MG63 (cell line): ENCODE measurements around the gene GCLC. TPM values are rescaled to one million over a fixed set of nuclear protein-coding genes. Genes with fewer than 3 reads are reported as not detected.

Source experiments
- DNase-seq: peaks from one replicate; pipeline ENCODE4 v3.0.0-alpha.2; 2020
- H3K27me3 ChIP-seq: fragments of 250-450 bp; sonication (Bioruptor Pico); 2 replicates; pipeline ENCODE4 v1.5.1; 2020; ENCODE audit warnings: mild to moderate bottlenecking, moderate library complexity
- H3K36me3 ChIP-seq: fragments of 250-450 bp; sonication (Bioruptor Pico); 2 replicates; pipeline ENCODE4 v1.5.1; 2020; ENCODE audit warnings: mild to moderate bottlenecking, moderate library complexity
- H3K4me3 ChIP-seq: fragments of 250-450 bp; sonication (Bioruptor Pico); 2 replicates; pipeline ENCODE4 v1.5.1; 2020; ENCODE audit warnings: mild to moderate bottlenecking, moderate library complexity
- H3K9me3 ChIP-seq: fragments of 250-450 bp; sonication (Bioruptor Pico); 2 replicates; pipeline ENCODE4 v1.5.1; 2020; ENCODE audit warnings: mild to moderate bottlenecking, moderate library complexity
- total RNA-seq: library from RNA; depleted of rRNA; stranded (reverse); fragments of >200 nt; shearing (Covaris generic); gene quantifications from 2 replicates; pipeline ENCODE4 v1.2.3, GENCODE V29; 2014; ENCODE audit warnings: low replicate concordance

GCLC gene
- total RNA-seq, 1 experiment from 2014 or later: 7.0 TPM

GRCh38 chr6:53513056-53513455 is 31.8 kb downstream of the GCLC start:
- no peak for DNase-seq
- Histone ChIP-seq H3K4me3 (no peak overlapping the region), H3K9me3 (no peaks in the 10 kb centered on the region), H3K27me3 (no peaks in the 10 kb centered on the region), H3K36me3 (no peaks in the 10 kb centered on the region)

- DNase-seq: no peak
- H3K4me3 ChIP-seq: no peak overlapping the region
- H3K36me3 ChIP-seq: no peaks in the 10 kb centered on the region
- no peaks in the 10 kb centered on the region for H3K9me3 ChIP-seq
- no peaks in the 10 kb centered on the region for H3K27me3 ChIP-seq
These were observed 32.3 kb downstream of the GCLC start for GRCh38 chr6:53512626-53513025.

GRCh38 chr6:53510746-53511145 is 34.2 kb downstream of the GCLC start:
- H3K27me3 ChIP-seq: no peaks in the 10 kb centered on the region
- no peaks in the 10 kb centered on the region for H3K9me3 ChIP-seq
- DNase-seq: no peak
- H3K4me3 ChIP-seq: no peak overlapping the region
- H3K36me3 ChIP-seq: no peaks in the 10 kb centered on the region

- H3K27me3 ChIP-seq: no peaks in the 10 kb centered on the region
- no peak for DNase-seq
- no peaks in the 10 kb centered on the region for H3K9me3 ChIP-seq
- no peaks in the 10 kb centered on the region for H3K36me3 ChIP-seq
- H3K4me3 ChIP-seq: no peak overlapping the region
These were observed 38.0 kb downstream of the GCLC start for GRCh38 chr6:53506872-53507271.

DNA sequence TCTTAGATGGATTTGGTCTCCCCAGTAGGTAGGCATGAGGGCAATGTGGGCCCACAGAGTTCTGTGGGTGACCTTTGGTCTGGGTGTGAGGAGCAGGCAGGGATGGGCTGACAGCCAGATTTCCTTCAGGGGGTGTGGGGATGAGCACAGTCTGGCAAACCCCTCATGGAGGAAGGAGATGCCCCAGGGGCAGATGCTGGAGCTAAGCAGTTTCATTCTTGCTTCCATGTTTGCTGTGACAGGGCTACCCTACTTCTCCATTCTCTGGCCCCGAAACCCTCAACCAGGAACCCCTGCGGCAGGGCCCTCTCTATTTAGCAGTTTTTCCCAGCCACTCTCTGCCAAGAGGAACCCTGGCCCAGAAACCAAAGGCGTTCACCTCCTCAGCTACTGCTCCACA is 40.4 kb downstream of the GCLC start:
- no peak for DNase-seq
- Histone ChIP-seq H3K9me3 (no peaks in the 10 kb centered on the region), H3K27me3 (no peaks in the 10 kb centered on the region), H3K36me3 (no peaks in the 10 kb centered on the region), H3K4me3 (no peak overlapping the region)

DNA sequence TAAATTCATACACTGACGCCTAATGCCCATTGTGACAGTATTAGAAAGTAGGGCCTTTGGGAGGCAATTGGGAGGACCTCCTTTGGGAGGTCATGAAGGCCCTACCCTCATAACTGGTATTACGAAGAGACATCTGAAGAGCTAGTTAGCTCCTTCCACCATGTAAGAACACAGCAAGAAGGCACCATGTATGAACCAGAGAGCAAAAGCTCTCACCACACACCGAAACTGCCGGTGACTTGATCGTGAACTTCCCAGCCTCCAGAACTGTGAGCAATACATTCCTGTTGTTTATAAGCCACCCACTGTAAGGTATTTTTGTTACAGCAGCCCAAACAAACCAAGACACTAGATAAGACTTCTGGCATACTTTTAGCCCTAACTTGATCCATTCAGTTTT is 41.8 kb downstream of the GCLC start:
- Histone ChIP-seq H3K9me3 (no peaks in the 10 kb centered on the region), H3K27me3 (no peaks in the 10 kb centered on the region), H3K36me3 (no peaks in the 10 kb centered on the region), H3K4me3 (no peak overlapping the region)
- DNase-seq: no peak

DNA sequence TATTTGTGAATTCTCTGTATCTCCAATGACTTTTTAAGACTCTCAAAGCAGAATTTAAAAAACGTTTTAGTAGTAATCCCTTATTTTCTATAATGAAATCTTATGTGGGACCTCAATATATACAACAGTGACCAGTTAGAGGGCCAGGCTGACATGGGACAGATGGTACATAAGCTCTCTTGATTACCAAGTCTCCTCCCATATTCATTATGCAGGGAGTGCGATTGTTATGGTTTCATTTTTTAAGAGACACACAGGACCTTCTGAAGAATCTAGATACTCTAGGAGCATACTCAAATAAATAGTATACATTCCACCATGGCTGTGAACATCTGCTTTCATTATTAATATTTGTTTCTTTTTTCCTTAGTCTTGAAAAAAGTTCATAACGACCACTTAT is 43.5 kb downstream of the GCLC start:
- Histone ChIP-seq H3K36me3 (no peaks in the 10 kb centered on the region), H3K4me3 (no peak overlapping the region)

DNA sequence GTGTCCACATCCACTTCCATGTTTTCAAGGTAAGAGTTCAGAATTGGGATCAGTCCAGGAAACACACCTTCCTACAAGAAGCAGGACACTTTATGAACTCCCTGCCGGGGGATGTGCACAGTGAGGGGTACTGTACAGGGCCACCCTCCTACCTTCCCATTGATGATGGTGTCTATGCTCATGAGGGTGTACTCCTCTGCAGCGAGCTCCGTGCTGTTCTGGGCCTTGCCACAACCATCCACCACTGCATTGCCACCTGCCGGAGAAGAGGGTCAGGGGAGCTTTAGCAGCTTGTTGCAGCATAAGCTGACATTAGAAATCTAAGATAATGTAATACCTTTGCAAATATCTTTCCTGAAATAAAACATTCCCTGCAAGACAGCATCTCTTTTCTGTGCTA is 44.8 kb downstream of the GCLC start:
- Histone ChIP-seq H3K27me3 (no peaks in the 10 kb centered on the region), H3K9me3 (no peaks in the 10 kb centered on the region), H3K36me3 (no peaks in the 10 kb centered on the region), H3K4me3 (no peak overlapping the region)
- no peak for DNase-seq

More for the DNA sequence above, 43.5 kb downstream of the GCLC start:
- DNase-seq: no peak
- H3K27me3 ChIP-seq: no peaks in the 10 kb centered on the region
- no peaks in the 10 kb centered on the region for H3K9me3 ChIP-seq

GRCh38 chr6:53499094-53499493 is 45.8 kb downstream of the GCLC start:
- Histone ChIP-seq H3K9me3 (no peaks in the 10 kb centered on the region), H3K27me3 (no peaks in the 10 kb centered on the region), H3K36me3 (no peaks in the 10 kb centered on the region), H3K4me3 (no peak overlapping the region)
- no peak for DNase-seq

GRCh38 chr6:53498649-53499048 is 46.3 kb downstream of the GCLC start:
- Histone ChIP-seq H3K4me3 (no peak overlapping the region), H3K27me3 (no peaks in the 10 kb centered on the region), H3K9me3 (no peaks in the 10 kb centered on the region), H3K36me3 (no peaks in the 10 kb centered on the region)
- no peak for DNase-seq

GRCh38 chr6:53497905-53498304 is 47.0 kb downstream of the GCLC start:
- Histone ChIP-seq H3K27me3 (no peaks in the 10 kb centered on the region), H3K36me3 (no peaks in the 10 kb centered on the region), H3K9me3 (no peaks in the 10 kb centered on the region), H3K4me3 (no peak overlapping the region)
- no peak for DNase-seq

DNA sequence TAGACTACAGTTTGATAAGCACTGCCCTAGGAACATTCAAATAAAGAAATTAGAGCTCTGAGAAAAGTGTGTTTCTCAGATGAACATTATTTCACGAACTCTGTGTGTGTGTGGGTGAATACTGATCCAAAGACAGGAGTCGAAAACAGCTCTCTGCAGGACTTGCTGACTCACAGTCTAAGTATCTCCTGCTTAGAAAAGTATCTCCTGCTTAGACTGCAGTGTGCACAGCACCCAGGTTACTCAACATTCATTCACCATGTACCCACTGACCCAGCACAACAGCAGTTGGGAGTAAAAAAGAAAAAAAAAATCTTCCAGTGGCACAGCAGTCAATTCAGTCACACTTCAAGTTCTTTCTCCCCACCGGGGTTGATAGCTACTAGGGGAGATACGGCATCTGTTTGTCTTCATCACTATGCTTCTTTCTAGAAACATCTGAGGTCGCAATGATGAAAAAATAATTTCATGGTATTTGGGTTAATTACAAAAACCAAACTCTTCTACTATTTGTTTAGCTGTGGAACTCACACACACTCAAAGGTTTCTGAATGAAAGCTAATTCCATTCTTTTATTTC is 48.0 kb downstream of the GCLC start:
- peak; percentile 43 for DNase-seq
- Histone ChIP-seq H3K9me3 (no peaks in the 10 kb centered on the region), H3K36me3 (no peaks in the 10 kb centered on the region), H3K27me3 (no peaks in the 10 kb centered on the region), H3K4me3 (no peak overlapping the region)

DNA sequence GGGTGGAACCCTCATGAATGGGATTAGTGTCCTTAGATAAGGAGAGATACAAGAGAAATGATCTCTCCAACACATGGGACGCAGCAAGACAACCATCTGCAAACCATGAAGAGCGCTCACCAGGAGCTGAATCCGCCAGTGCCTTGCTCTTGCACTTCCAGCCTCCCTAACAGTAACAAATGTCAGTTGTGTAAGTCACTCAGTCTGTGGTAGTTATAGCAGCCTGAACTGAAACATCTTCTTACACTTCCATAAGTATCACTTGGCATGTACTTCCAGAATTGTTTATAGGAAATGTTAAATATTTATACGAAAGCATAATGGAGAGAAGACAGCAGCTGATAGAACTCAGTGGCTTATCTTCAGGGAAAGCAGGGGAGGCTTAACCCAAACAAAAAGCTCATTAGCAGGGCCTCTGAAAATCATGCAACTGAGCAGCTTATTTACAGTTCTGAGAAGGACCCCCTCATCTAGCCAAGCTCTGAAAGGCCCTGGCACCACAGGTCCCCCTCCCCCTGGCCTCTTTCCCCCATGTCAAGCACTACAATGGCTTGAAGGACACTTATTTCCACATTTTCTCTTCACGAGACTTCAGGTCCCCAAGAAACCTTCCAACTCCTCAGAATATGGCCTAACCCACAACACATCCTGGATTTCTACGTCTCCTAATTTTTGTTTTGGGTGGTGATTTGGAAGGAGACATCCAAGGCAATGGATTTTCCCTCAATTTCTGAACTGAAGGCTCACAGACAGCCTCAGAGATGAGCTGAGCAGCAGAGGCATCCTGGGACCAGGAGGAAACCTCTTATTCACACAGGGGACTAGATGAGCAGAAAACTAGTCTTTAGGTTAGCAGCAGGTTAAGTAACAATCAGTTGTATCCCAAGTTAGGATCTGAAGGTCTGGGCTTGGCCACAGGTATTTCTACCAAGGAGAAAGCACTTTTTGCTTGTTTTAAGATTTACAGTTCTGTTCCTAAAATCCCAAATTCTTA is 49.1 kb downstream of the GCLC start:
- no peak overlapping the region for H3K4me3 ChIP-seq
- DNase-seq: no peak

DNA sequence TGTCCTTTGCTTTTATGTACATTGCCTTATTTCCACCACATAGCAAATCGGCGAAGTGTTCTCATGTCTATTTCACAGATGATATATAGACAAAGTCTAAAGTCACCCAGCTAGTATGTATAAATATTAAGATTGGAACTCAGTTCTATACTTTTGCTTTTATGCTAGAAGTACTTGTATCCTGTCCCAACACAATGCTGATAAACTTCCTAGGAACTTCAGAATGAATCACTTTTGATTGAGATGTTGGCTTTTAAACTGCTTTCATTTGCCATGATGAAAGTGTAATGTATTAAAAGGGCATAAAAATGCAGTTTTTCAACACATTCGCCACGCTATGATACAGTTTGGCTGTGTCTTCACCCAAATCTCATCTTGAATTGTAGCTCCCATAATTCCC is 50.8 kb downstream of the GCLC start:
- H3K36me3 ChIP-seq: no peaks in the 10 kb centered on the region
- no peak for DNase-seq
- no peaks in the 10 kb centered on the region for H3K27me3 ChIP-seq
- H3K9me3 ChIP-seq: no peaks in the 10 kb centered on the region
- H3K4me3 ChIP-seq: no peak overlapping the region; the same call in 1 of the 2 replicates

More for the DNA sequence above, 49.1 kb downstream of the GCLC start:
- Histone ChIP-seq H3K36me3 (no peaks in the 10 kb centered on the region), H3K9me3 (no peaks in the 10 kb centered on the region), H3K27me3 (no peaks in the 10 kb centered on the region)

- Histone ChIP-seq H3K9me3 (no peaks in the 10 kb centered on the region), H3K4me3 (peak overlapping the region; percentile 42), H3K27me3 (no peaks in the 10 kb centered on the region), H3K36me3 (no peaks in the 10 kb centered on the region)
- DNase-seq: no peak
These were observed 51.3 kb downstream of the GCLC start for GRCh38 chr6:53493635-53494025.

DNA sequence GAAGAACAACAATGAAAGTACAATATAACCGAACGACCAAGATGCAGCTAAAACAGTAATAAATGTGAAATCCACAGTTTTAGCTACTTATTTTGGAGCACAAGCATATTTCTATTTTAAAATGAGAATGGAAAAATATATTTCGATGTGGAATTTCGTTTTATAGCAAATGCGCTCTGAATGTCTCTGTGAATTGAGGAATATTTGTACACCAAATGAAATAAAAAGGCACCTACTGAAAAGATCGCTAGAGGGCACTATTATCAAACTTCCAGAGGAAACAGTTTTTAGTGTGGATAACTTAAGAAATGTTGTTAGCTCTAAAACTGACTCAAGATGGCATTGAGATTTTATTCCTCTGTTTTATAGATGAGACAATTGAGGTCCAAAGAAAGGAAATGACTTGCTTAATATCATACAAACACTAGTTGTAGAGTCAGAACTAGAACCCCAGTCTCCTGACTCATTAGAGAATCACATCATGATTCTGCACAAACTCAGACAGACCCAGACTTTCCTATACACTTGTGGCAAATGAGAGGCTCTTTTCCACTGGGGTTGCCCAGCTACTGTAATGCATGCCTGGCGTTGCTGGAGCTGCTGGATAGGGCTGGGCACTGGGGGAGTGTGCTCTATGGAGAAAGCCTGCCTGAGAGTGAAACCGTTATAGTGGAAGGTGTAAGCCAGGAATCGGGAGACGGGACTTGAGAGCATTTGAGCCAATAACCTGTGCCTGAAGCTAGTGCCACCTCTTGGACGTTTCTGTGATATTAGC is 51.9 kb downstream of the GCLC start:
- Histone ChIP-seq H3K4me3 (peak overlapping the region; percentile 42), H3K9me3 (no peaks in the 10 kb centered on the region), H3K36me3 (no peaks in the 10 kb centered on the region), H3K27me3 (no peaks in the 10 kb centered on the region)
- peak; percentile 50 for DNase-seq

DNA sequence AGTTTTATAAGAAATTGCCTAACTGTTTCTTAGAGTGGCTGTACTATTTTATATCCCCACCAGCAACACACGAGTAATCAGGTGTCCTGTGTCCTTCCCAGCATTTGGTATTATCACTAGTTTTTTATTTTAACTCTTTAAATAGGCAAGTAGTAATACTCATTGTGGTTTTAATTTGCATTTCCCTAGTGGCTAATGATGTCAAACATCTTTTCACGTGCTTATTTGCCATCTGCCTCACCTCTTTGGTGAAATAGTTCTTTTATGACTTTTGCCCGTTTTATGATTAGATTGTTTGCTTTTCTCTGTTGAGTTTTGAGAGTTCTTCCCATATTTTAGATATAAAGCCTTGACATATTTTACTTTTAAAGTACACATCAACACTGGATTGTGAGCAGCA is 57.8 kb downstream of the GCLC start:
- Histone ChIP-seq H3K36me3 (no peaks in the 10 kb centered on the region), H3K4me3 (no peak overlapping the region), H3K9me3 (no peaks in the 10 kb centered on the region), H3K27me3 (no peaks in the 10 kb centered on the region)
- no peak for DNase-seq
